ENCODE results near the gene GPR149. TPM values are rescaled to one million over a fixed set of nuclear protein-coding genes. Genes with fewer than 3 reads are reported as not detected.

The GPR149 gene
- total RNA-seq, 1 donor from 2014 or later = not detected

DNA sequence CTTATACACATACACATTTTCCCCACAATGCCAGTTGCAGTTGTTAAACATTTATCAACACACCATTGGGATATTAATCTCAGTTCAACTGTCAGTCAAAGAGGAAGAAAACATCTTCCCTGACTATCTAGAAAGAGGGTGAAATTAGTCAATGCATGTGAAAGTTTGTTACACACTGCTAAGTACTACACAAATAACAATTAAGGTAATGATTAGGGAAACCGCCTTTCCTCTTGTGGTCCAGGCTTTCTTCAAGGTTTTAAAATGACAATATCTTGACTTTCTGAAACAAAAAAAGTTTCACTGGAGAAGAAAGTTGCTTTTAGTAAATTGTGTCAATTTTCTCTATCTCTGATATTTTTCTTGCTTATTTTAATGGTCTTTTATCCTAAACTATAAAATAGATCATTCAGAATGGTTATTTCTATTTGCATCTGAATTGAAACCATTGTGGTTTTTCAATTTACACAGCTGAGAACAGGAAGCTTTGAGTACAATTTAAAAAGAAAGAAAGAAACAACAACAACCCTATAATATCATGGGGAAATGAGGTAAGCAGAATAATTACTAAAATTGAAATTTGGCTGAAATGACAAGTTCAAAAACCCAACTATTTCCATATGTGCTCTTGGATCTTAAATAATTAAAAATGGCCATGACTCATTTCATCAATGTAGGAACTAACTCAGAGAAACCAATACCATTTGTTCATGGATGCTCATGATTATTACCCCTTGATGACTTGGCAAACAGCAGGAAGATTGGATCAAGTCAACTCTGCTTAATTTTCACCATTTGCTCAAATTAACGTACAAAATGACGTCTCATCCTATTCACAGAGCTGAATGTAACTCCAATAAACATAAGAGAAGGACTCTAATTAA, 31.7 kb downstream of the GPR149 start:
- TF ChIP-seq, protein P1, sequence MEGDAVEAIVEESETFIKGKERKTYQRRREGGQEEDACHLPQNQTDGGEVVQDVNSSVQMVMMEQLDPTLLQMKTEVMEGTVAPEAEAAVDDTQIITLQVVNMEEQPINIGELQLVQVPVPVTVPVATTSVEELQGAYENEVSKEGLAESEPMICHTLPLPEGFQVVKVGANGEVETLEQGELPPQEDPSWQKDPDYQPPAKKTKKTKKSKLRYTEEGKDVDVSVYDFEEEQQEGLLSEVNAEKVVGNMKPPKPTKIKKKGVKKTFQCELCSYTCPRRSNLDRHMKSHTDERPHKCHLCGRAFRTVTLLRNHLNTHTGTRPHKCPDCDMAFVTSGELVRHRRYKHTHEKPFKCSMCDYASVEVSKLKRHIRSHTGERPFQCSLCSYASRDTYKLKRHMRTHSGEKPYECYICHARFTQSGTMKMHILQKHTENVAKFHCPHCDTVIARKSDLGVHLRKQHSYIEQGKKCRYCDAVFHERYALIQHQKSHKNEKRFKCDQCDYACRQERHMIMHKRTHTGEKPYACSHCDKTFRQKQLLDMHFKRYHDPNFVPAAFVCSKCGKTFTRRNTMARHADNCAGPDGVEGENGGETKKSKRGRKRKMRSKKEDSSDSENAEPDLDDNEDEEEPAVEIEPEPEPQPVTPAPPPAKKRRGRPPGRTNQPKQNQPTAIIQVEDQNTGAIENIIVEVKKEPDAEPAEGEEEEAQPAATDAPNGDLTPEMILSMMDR (IDR thresholded peaks at IDR 0.05; ENCODE audit: insufficient read depth, low read length, severe bottlenecking) = no peak
- Histone ChIP-seq H3K4me3 (ENCODE audit: low read depth, low read length) (no peak overlapping the region), H3K27me3 (ENCODE audit: control insufficient read depth, insufficient read depth, low read length) (no peaks in the 10 kb centered on the region), H3K36me3 (ENCODE audit: control insufficient read depth, insufficient read depth, low read length) (no peaks in the 10 kb centered on the region)
- DNase-seq (ENCODE audit: low read depth) = no peak
- FAIRE-seq = no peak

DNA sequence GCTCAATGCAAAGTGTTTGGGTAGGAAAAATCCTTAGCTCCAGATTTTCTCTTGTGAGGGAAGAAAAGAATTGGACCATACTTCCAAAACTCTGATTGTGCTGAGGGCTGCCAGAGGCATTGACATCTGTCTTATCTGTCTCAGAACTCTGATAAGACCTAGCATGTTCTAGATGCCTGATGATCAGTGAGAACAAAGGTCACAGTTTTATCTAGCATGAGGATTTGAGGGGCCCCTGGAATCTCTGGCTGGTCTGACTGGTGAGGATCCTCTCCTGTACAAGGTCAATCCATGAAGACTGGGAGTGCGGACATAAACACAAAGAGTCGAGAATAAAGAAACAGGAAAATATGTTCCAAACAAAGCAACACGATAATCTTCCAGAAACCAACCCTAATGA, 40.1 kb downstream of the GPR149 start:
- Histone ChIP-seq H3K4me3 (ENCODE audit: low read depth, low read length) (no peak overlapping the region), H3K36me3 (ENCODE audit: control insufficient read depth, insufficient read depth, low read length) (no peaks in the 10 kb centered on the region), H3K27me3 (ENCODE audit: control insufficient read depth, insufficient read depth, low read length) (no peaks in the 10 kb centered on the region)
- TF ChIP-seq, protein P1 (IDR thresholded peaks at IDR 0.05; ENCODE audit: insufficient read depth, low read length, severe bottlenecking) = no peak
- no peak for DNase-seq (ENCODE audit: low read depth)
- FAIRE-seq = no peak

DNA sequence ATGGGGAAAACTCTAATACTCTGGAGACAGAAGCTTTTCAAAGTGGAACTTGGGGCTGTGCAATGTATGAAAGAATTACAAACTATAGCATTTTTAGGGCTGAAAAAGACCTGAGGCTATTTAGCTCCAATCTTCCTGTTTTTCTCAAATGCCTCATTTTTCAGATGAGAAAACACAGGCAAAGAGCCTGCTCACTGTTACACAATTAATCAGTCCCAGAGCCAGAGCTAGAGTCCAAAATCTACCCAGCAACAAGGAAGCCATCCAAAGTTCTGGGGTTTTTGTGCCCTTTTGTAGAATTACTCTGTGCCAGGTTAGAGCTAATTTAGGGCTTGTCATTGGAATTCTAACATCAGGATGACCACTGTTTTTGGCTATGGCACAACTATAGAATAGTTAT, 45.5 kb downstream of the GPR149 start:
- FAIRE-seq (no peak), DNase-seq (ENCODE audit: low read depth) (no peak)
- Histone ChIP-seq H3K4me3 (ENCODE audit: low read depth, low read length) (no peak overlapping the region), H3K36me3 (ENCODE audit: control insufficient read depth, insufficient read depth, low read length) (no peaks in the 10 kb centered on the region), H3K27me3 (ENCODE audit: control insufficient read depth, insufficient read depth, low read length) (no peaks in the 10 kb centered on the region)
- TF ChIP-seq, protein P1 (IDR thresholded peaks at IDR 0.05; ENCODE audit: insufficient read depth, low read length, severe bottlenecking) = no peak

DNA sequence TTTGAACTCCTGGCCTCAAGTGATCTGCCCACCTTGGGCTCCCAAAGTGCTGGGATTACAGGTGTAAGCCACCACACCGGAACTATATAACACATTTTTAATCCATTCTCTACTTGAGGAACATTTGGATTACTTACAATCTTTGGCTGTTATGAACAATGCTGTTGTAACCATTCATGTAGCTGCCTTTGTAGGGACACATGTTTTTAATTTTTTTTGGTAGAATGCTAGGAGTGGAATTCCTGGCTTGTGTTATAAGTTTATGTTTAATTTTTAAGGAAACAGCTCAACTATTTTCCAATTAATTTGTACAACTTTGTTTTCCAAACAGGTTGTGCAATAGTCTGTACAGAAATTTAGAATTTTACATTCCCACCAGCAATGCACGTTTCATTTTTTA, 51.7 kb downstream of the GPR149 start:
- Histone ChIP-seq H3K4me3 (ENCODE audit: low read depth, low read length) (no peak overlapping the region), H3K27me3 (ENCODE audit: control insufficient read depth, insufficient read depth, low read length) (no peaks in the 10 kb centered on the region), H3K36me3 (ENCODE audit: control insufficient read depth, insufficient read depth, low read length) (no peaks in the 10 kb centered on the region)
- DNase-seq (ENCODE audit: low read depth) (no peak), FAIRE-seq (no peak)
- TF ChIP-seq, protein P1 (IDR thresholded peaks at IDR 0.05; ENCODE audit: insufficient read depth, low read length, severe bottlenecking) = no peak

DNA sequence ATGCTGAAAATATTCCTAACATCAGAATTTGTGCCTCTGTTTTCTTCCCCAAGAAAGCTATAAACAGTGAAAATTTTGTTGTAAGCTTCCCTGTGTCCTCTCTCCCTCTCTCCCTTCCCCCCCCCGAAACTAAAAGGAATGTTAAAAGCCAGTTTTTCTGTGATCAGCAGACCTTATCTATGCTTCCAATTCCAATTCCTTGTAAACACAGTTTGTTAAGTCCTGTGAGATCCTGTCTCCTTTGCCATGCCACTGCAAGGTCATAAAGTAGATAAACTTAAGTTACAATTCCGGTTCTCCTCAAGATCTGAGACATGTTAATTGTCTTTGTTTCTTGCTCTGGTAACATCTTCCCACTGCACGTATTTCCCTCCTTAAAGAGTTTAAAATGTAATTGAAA, 62.8 kb downstream of the GPR149 start:
- H3K4me3 ChIP-seq (ENCODE audit: low read depth, low read length) = no peak overlapping the region
- H3K27me3 ChIP-seq (ENCODE audit: control insufficient read depth, insufficient read depth, low read length) = no peaks in the 10 kb centered on the region
- DNase-seq (ENCODE audit: low read depth) (no peak), FAIRE-seq (no peak)
- H3K36me3 ChIP-seq (ENCODE audit: control insufficient read depth, insufficient read depth, low read length) = no peaks in the 10 kb centered on the region
- TF ChIP-seq, protein P1 (IDR thresholded peaks at IDR 0.05; ENCODE audit: insufficient read depth, low read length, severe bottlenecking) = no peak
